SH-SY5Y (cell line): ENCODE data around the gene ITPKA.

Experiments used
- GATA2 ChIP-seq: IDR thresholded peaks from 2 replicates; pipeline ENCODE4 v1.6.1; 2011; ENCODE audit warnings: mild to moderate bottlenecking, low read depth, low read length
- GATA3 ChIP-seq: IDR thresholded peaks from 2 replicates; pipeline ENCODE4 v1.6.1; 2011; ENCODE audit warnings: low read depth, mild to moderate bottlenecking, low read length, moderate library complexity

DNA sequence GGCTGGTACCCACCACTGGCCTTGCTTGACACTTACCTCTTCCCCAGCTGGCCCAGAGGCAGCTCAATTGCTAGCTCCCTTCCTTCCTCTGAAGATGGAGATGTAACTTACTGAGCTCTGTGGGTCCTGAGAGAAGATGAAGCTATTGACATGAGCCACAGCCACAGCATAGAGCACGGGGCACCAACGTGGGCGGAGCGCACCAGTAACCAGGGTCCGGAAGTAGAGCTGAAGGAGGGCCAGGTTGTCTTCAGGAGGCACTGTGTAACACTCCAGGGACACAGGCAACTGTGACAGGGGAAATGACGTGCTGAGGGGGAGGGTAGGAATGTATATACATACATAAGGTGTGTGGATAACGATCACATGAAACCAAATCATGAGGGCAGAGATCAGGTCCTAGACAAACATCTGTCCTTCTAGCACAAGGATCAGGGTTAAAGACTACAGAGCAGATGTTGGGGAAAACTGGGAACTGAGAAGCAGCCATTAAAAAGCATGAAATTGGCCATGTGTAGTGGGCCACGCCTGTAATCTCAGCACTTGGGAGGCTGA lies 24.3 kb downstream of the ITPKA start:
- TF ChIP-seq GATA2 (no peak), GATA3 (no peak)
